Measurements from ENCODE around the gene ECM2. TPM values are rescaled to one million over a fixed set of nuclear protein-coding genes. Genes with fewer than 3 reads are reported as not detected.

ECM2 gene
- total RNA-seq, 1 experiment from 2014 or later: not detected

Small RNAs within 50 kb of the gene (small RNA-seq; reads per million reads assigned to genes)
- 0 reads per million in 2 experiments for gene AL157827.1
- gene MIR4670: 0 reads per million in 2 experiments

Other genes starting within 250 kb of the ECM2 start
- 408 and 438 TPM in 2 replicates for gene IARS1, start 242.3 kb downstream of the ECM2 start, total RNA-seq (2014; rRNA removed; shearing (Covaris generic))
- 32.9 and 37.9 TPM in 2 replicates for gene NOL8, start 210.6 kb downstream of the ECM2 start, total RNA-seq (2014; rRNA removed; shearing (Covaris generic))
- 6.3 and 10.6 TPM in 2 replicates for gene CENPP, start 210.0 kb downstream of the ECM2 start, total RNA-seq (2014; rRNA removed; shearing (Covaris generic))
- not detected in 2 replicates for gene OGN, start 131.4 kb downstream of the ECM2 start, total RNA-seq (2014; rRNA removed; shearing (Covaris generic))
- gene OMD, start 111.5 kb downstream of the ECM2 start, total RNA-seq (2014; rRNA removed; shearing (Covaris generic)): not detected in 2 replicates
- gene ASPN, start 53.5 kb downstream of the ECM2 start, total RNA-seq (2014; rRNA removed; shearing (Covaris generic)): not detected in 2 replicates
- 14.8 and 17.9 TPM in 2 replicates for gene IPPK, start 134.1 kb upstream of the ECM2 start, total RNA-seq (2014; rRNA removed; shearing (Covaris generic))
- gene BICD2, start 228.8 kb upstream of the ECM2 start, total RNA-seq (2014; rRNA removed; shearing (Covaris generic)): 39.2 and 43.1 TPM in 2 replicates

Data from SK-MEL-5 (cell line).